ENCODE measurements around the gene VWDE. TPM values are rescaled to one million over a fixed set of nuclear protein-coding genes. Genes with fewer than 3 reads are reported as not detected.
A peak's percentile ranks its signal among the peaks of the same experiment; 100 is the strongest.

The VWDE gene
- total and polyA plus RNA-seq, 2 experiments from 2014 or later: 0.13 to 2.1 TPM

DNA sequence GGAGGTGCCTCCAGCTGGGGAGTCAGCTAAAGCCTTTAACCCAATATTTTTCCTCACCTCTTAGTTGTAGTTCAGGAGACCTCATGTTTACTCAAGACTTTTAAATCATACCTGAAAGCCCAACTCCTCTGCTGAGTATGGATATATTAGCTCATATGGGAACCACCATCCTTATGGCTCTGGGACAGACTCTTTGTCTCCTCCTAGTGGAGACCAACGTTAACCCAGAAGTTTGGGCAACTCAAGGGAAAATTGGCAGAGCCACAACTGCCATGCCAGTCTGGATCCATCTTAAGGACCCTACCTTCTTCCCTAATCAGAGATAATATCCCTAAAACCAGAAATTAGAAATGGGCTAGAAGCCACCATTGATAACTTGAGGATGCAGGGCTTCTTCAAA is 111.8 kb downstream of the VWDE start:
- no peaks in the 10 kb centered on the region for H3K9me3 ChIP-seq (ENCODE audit: low read depth)
- H3K79me2 ChIP-seq: no peaks in the 10 kb centered on the region
- no peak overlapping the region for H3K27ac ChIP-seq
- no peak overlapping the region for H3K4me2 ChIP-seq
- no peaks in the 10 kb centered on the region for H3K4me1 ChIP-seq (ENCODE audit: insufficient read depth)
- H3K27me3 ChIP-seq: no peaks in the 10 kb centered on the region
- no peak overlapping the region for H3K4me3 ChIP-seq
- H3K9me2 ChIP-seq (replicated peaks; ENCODE audit: insufficient read depth): no peaks in the 10 kb centered on the region
- 83% methylated on average over 1 of the region's 1 CpG for WGBS (ENCODE audit: low lambda C conversion rate, missing lambda C conversion rate)
- H3K36me3 ChIP-seq (replicated peaks; ENCODE audit: insufficient read depth, low read depth): no peaks in the 10 kb centered on the region
- TF ChIP-seq EZH2 (IDR thresholded peaks at IDR 0.05; ENCODE audit: borderline replicate concordance): no peak
- TF ChIP-seq EZH2phosphoT487 (IDR thresholded peaks at IDR 0.05; ENCODE audit: low read depth, severe bottlenecking, unreplicated experiment): no peak
- TF ChIP-seq, protein P1, sequence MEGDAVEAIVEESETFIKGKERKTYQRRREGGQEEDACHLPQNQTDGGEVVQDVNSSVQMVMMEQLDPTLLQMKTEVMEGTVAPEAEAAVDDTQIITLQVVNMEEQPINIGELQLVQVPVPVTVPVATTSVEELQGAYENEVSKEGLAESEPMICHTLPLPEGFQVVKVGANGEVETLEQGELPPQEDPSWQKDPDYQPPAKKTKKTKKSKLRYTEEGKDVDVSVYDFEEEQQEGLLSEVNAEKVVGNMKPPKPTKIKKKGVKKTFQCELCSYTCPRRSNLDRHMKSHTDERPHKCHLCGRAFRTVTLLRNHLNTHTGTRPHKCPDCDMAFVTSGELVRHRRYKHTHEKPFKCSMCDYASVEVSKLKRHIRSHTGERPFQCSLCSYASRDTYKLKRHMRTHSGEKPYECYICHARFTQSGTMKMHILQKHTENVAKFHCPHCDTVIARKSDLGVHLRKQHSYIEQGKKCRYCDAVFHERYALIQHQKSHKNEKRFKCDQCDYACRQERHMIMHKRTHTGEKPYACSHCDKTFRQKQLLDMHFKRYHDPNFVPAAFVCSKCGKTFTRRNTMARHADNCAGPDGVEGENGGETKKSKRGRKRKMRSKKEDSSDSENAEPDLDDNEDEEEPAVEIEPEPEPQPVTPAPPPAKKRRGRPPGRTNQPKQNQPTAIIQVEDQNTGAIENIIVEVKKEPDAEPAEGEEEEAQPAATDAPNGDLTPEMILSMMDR (IDR thresholded peaks at IDR 0.05; ENCODE audit: poor library complexity): peak; percentile 13
- H4K20me1 ChIP-seq (ENCODE audit: insufficient read depth, poor library complexity, severe bottlenecking): no peaks in the 10 kb centered on the region
- DNase-seq (ENCODE audit: low spot score): no peak
- no peak overlapping the region for H2AFZ ChIP-seq

DNA sequence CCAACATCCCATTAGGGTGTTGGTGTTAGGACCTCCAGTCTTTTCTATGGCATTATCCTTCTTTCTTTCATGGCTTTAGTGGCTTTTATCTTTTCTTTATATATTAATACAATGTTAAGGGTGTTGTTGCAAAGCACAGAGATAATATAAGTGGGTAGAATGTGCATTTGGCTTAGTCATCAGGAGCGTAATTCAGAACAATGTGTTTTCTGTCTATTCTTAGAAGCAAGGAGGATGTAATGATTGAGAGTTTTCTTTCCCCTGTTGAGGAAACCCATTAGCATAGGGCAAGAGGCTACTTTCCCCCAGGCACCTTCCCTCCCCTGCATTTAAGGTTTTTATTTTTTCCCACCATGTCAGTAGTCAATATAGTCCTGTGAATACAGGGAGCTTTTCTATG is 112.9 kb downstream of the VWDE start:
- Histone ChIP-seq H3K36me3 (replicated peaks; ENCODE audit: insufficient read depth, low read depth) (no peaks in the 10 kb centered on the region), H3K27ac (no peak overlapping the region), H3K9me2 (replicated peaks; ENCODE audit: insufficient read depth) (no peaks in the 10 kb centered on the region), H2AFZ (no peak overlapping the region), H3K4me3 (no peak overlapping the region), H3K4me1 (ENCODE audit: insufficient read depth) (no peaks in the 10 kb centered on the region), H3K9me3 (ENCODE audit: low read depth) (no peaks in the 10 kb centered on the region), H3K4me2 (no peak overlapping the region), H4K20me1 (ENCODE audit: insufficient read depth, poor library complexity, severe bottlenecking) (no peaks in the 10 kb centered on the region), H3K27me3 (no peaks in the 10 kb centered on the region), H3K79me2 (no peaks in the 10 kb centered on the region)
- DNase-seq (ENCODE audit: low spot score): no peak
- WGBS (ENCODE audit: low lambda C conversion rate, missing lambda C conversion rate): 100% methylated on average over 1 of the region's 1 CpG
- TF ChIP-seq, protein P1 (IDR thresholded peaks at IDR 0.05; ENCODE audit: poor library complexity): no peak
- TF ChIP-seq EZH2phosphoT487 (IDR thresholded peaks at IDR 0.05; ENCODE audit: low read depth, severe bottlenecking, unreplicated experiment) (no peak), EZH2 (IDR thresholded peaks at IDR 0.05; ENCODE audit: borderline replicate concordance) (no peak)

DNA sequence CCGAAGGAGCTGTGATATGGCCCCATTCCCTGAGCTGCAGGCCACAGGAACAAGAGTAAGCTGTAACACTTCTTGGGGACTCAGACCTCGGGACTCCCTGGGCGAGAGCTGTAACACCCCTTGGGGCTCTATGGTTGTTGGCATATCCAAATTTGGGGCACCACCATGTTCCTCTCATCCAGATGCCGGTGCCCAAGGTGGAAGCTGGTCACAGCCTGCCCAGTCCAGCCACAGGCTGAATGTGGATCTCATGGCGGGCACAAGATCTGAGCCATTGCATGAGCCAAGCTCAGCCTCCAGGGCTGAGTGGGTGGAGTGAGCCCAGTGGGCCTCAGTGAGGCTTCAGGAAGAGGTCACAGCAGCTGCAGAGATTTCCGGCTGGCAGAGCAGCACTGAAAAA is 113.7 kb downstream of the VWDE start:
- WGBS (ENCODE audit: low lambda C conversion rate, missing lambda C conversion rate): 94% methylated on average over 6 of the region's 6 CpGs
- no peaks in the 10 kb centered on the region for H3K4me1 ChIP-seq (ENCODE audit: insufficient read depth)
- H3K9me2 ChIP-seq (replicated peaks; ENCODE audit: insufficient read depth): no peaks in the 10 kb centered on the region
- H2AFZ ChIP-seq: no peak overlapping the region
- no peaks in the 10 kb centered on the region for H3K9me3 ChIP-seq (ENCODE audit: low read depth)
- H3K27ac ChIP-seq: no peak overlapping the region
- H3K36me3 ChIP-seq (replicated peaks; ENCODE audit: insufficient read depth, low read depth): no peaks in the 10 kb centered on the region
- no peaks in the 10 kb centered on the region for H4K20me1 ChIP-seq (ENCODE audit: insufficient read depth, poor library complexity, severe bottlenecking)
- no peaks in the 10 kb centered on the region for H3K79me2 ChIP-seq
- no peak for TF ChIP-seq EZH2phosphoT487 (IDR thresholded peaks at IDR 0.05; ENCODE audit: low read depth, severe bottlenecking, unreplicated experiment)
- TF ChIP-seq, protein P1 (IDR thresholded peaks at IDR 0.05; ENCODE audit: poor library complexity): no peak
- TF ChIP-seq EZH2 (IDR thresholded peaks at IDR 0.05; ENCODE audit: borderline replicate concordance): no peak
- no peak overlapping the region for H3K4me3 ChIP-seq
- no peak overlapping the region for H3K4me2 ChIP-seq
- no peaks in the 10 kb centered on the region for H3K27me3 ChIP-seq
- DNase-seq (ENCODE audit: low spot score): no peak

DNA sequence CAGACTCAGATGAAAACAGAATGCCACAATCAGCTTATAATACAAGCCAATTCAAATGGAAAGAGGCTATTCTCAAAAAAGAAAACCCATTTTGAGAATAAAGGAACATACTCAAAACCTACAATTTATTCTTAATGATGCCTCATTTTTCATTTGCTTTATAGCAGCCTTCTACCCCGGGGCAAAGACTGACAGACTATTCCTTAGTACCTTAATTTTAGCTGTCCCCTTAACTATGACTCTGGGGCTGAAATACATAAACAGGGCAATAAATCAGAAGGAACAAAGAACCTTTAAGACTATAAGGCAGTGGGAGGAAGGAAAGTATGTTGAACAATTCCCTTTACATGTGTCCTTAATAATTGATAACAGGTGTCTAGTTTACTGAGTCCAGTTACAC is 115.8 kb downstream of the VWDE start:
- no peak overlapping the region for H3K4me2 ChIP-seq
- no peak overlapping the region for H3K4me3 ChIP-seq
- no peaks in the 10 kb centered on the region for H3K9me2 ChIP-seq (replicated peaks; ENCODE audit: insufficient read depth)
- H3K36me3 ChIP-seq (replicated peaks; ENCODE audit: insufficient read depth, low read depth): no peaks in the 10 kb centered on the region
- no peak for DNase-seq (ENCODE audit: low spot score)
- no peaks in the 10 kb centered on the region for H3K4me1 ChIP-seq (ENCODE audit: insufficient read depth)
- WGBS (ENCODE audit: low lambda C conversion rate, missing lambda C conversion rate): 61% methylated on average over 1 of the region's 1 CpG
- H2AFZ ChIP-seq: no peak overlapping the region
- no peaks in the 10 kb centered on the region for H4K20me1 ChIP-seq (ENCODE audit: insufficient read depth, poor library complexity, severe bottlenecking)
- H3K79me2 ChIP-seq: no peaks in the 10 kb centered on the region
- TF ChIP-seq EZH2 (IDR thresholded peaks at IDR 0.05; ENCODE audit: borderline replicate concordance) (no peak), EZH2phosphoT487 (IDR thresholded peaks at IDR 0.05; ENCODE audit: low read depth, severe bottlenecking, unreplicated experiment) (no peak)
- TF ChIP-seq, protein P1 (IDR thresholded peaks at IDR 0.05; ENCODE audit: poor library complexity): no peak
- H3K27ac ChIP-seq: no peak overlapping the region
- no peaks in the 10 kb centered on the region for H3K9me3 ChIP-seq (ENCODE audit: low read depth)
- H3K27me3 ChIP-seq: no peaks in the 10 kb centered on the region

All from hepatocyte (in vitro differentiated cells).